GM19397 (cell line): ENCODE measurements around the gene ZSCAN31.
"Not testable (repeated sequence)": the region's sequence is repeated elsewhere in the genome, so short reads cannot be mapped to it uniquely, and the experiment has no call there.

Source experiments
- ATAC-seq: cut with Tn5 transposase; IDR thresholded peaks from one replicate; pipeline ENCODE4 v1.9.1; 2021; ENCODE audit warnings: mild to moderate bottlenecking, moderate library complexity; ENCODE audit not compliant: unreplicated experiment

ZSCAN31 gene

DNA sequence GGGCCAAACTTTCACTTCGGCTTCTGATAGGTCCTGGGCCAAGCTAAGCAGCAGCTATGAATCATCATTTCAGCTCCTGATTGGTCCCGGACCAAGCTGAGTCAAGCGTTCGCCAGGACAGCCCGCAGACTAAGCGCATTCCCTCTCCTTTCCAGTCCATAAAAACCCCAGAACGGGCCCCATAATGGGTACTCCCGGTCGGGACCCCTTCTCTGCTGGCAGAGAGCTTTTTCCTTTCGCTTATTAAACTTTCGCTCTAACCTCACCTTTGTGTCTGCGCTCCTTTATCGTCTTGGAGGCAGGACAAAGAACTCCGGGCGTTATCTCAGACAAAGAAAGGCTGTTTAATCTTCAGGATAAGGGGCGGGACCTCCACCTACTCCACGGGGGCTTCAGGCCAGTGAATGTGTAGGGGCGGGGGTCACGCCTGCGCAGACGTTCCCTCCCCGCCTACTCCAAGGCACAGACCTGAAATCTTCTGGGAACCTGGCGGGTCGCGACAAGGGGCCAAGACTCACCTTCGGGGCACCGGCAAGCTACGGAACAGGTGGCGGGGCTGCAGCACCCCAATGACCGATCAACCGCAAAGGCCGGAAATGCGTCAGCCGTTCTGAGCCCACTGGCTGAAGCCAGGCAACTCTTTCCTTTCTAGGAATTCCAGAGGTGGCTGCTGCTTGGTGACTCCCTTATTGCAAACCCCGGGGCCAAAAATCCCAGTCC lies at the start of gene ZSCAN31:
Gene ZSCAN31, minus strand, starts transcription at position 585 of the 720 bp plus-strand sequence. CDS start 6,465 bp downstream, outside the sequence.
- peak; percentile 83 for ATAC-seq

DNA sequence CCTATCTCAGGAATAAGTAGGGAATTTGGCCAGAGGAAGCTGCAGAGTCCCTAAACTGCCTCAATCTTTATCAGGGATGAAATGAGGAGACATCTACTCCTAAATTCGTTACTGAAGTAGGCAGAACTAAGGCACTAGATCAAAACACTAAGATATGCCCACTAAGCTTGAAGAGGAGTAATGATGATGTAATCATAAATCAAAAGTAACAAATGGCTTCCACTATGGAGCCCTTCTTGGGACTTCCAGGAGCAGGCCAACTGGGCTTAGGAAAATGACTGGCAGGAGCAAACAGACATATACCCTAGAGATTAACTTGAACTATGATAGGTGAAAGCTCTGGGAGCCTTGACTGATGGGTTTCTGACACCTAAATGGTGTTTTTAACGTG lies 48.2 kb upstream of the ZSCAN31 start:
- no peak for ATAC-seq

DNA sequence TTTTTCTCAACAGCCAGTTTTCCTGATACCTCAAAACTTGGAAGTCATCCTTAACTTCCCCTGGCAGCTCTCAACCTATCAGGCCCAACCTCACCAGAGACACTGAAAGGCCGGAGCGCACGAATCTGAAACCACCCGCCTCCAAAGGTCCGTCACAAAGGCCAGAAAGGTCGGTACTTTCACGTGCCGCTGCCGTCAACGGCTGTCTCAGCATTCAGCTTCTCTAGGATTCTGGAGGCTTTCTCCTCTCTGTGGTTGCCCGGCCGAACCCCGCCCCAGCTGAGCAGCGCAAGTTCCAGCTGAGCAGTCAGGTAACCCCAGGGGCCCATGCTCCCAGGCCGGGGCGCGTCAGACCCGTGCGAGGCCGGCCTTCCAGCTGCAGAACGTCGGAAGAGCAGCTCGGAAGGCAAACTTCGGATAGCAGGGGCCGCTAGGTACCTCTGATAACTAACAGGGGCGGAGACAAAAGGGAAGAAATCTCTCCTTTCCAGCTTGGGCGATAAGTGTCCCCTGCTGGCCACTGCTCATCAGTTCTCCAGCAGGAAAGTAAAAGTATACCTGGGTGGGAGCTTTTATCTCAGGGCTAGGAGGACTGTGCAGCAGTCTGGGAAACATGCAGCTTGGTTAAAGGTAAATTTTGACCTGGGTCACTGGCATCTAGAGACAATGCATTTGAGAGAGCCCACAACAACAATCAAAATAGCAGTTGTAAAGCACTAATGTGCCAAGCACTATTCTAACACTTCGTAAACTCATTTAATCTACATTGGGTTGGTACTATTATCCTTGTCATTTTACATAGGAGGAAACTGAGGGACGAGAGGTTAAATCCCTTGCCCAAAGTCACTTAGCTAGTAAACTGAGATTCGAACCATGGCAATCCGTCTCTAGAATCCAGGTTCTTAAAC lies 47.5 kb upstream of the ZSCAN31 start:
- peak; percentile 91 for ATAC-seq

- ATAC-seq, result no peak
Measured at GRCh38 chr6:28380381-28380780, 44.4 kb upstream of the ZSCAN31 start.

GRCh38 chr6:28378644-28379043 lies 42.7 kb upstream of the ZSCAN31 start:
- ATAC-seq, result no peak

- ATAC-seq, result no peak
Measured at GRCh38 chr6:28377879-28378278, 41.9 kb upstream of the ZSCAN31 start.

- ATAC-seq, result no peak
Measured at GRCh38 chr6:28373925-28374324, 38.0 kb upstream of the ZSCAN31 start.

- peak; percentile 66 for ATAC-seq
Measured at GRCh38 chr6:28371706-28372451, 35.9 kb upstream of the ZSCAN31 start.

GRCh38 chr6:28371280-28371679 lies 35.3 kb upstream of the ZSCAN31 start:
- ATAC-seq, result no peak

GRCh38 chr6:28370440-28370839 lies 34.5 kb upstream of the ZSCAN31 start:
- no peak for ATAC-seq

DNA sequence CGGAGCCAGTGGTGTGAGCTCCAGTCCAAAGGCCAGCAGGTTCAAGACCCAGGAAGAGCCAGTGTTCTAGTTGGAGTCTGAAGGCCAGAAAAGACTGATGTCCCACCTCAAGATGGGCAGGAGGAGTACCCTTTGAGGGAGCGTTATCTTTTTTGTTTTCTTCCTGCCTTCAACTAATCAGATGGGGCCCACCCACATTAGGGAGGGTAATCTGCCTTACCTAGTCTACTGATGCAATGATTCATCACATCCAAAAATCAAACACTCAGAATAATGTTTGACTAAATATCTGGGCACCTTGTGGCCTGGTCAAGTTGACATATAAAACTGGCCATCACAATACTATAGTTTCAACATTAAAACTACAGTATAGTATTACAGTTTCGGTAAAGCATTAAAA lies 33.5 kb upstream of the ZSCAN31 start:
- ATAC-seq, result no peak

GRCh38 chr6:28368522-28368921 lies 32.6 kb upstream of the ZSCAN31 start:
- ATAC-seq, result no peak

DNA sequence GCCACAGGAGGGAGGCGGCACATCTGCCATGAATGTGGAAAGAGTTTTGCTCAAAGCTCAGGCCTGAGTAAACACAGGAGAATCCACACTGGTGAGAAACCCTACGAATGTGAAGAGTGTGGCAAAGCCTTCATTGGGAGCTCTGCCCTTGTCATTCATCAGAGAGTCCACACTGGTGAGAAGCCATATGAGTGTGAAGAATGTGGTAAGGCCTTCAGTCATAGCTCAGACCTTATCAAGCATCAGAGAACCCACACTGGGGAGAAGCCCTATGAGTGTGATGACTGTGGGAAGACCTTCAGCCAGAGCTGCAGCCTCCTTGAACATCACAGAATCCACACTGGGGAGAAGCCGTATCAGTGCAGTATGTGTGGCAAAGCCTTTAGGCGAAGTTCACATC lies 29.6 kb upstream of the ZSCAN31 start:
- not testable (repeated sequence) for ATAC-seq

DNA sequence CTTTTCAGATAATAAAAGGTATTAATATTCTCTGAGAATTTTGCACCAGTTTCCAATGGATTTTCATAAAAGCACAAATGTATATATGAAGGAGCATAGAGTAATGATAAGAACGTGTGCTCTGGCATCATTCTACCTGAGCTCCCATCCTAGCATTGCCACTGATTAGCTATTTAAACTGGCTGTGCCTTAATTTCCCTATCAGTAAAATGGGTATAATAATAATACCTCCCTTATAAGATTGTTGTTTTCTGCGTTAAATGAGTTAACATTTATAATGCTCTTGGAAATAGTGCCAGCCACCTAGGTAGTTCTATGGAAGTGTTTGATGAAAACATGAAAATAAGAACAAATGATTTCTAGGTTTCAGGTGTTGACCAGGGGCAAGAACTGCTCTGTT lies 25.0 kb upstream of the ZSCAN31 start:
- no peak for ATAC-seq

DNA sequence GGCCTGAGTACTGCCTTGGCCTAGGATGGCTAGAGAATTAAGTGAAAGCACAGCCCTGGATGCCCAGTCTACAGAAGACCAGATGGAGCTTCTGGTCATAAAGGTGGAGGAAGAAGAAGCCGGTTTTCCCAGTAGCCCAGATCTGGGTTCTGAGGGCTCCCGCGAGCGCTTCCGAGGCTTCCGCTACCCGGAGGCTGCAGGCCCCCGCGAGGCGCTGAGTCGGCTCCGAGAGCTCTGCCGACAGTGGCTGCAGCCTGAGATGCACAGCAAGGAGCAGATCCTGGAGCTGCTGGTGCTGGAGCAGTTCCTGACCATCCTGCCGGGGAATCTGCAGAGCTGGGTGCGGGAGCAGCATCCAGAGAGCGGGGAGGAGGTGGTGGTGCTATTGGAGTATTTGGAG lies 23.6 kb upstream of the ZSCAN31 start:
- ATAC-seq, result not testable (repeated sequence)

DNA sequence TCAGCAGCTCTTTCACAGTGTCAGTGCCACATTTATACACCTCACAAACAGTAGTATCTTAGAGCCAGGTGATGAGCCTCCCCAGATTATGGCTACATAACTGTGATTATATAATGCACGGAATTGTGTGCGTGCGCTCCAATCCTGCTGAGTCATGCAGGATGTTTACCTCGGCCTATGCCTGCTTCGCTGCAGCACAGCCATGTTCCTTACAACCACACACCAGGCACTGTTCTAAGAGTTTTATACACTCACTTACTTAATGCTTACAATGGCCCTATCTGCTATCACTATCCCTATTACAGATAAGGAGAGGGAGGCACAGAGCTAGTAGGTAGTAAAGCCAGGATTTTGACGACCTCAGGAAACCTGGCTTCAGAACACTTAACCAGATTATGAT lies 21.1 kb upstream of the ZSCAN31 start:
- ATAC-seq, result no peak

DNA sequence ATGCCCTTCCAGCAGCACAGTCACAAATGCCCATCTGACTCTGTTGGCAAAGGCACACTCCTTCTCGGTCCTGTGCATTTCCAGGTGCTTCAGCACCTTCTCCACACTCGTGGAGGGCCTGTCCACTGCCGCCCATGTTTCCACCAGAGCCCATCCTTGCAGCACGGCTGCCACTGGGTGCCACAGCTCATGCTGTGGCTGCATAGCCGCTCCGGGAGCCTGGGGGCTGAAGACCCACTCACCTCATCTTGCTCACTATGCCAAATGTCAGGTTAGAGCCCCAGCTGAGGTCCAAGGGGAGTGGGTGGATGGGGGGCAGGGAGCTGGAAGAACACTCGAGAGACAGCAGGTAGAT lies 20.7 kb upstream of the ZSCAN31 start:
- ATAC-seq, result no peak

GRCh38 chr6:28355743-28356665 lies 20.1 kb upstream of the ZSCAN31 start:
- ATAC-seq, result no peak

DNA sequence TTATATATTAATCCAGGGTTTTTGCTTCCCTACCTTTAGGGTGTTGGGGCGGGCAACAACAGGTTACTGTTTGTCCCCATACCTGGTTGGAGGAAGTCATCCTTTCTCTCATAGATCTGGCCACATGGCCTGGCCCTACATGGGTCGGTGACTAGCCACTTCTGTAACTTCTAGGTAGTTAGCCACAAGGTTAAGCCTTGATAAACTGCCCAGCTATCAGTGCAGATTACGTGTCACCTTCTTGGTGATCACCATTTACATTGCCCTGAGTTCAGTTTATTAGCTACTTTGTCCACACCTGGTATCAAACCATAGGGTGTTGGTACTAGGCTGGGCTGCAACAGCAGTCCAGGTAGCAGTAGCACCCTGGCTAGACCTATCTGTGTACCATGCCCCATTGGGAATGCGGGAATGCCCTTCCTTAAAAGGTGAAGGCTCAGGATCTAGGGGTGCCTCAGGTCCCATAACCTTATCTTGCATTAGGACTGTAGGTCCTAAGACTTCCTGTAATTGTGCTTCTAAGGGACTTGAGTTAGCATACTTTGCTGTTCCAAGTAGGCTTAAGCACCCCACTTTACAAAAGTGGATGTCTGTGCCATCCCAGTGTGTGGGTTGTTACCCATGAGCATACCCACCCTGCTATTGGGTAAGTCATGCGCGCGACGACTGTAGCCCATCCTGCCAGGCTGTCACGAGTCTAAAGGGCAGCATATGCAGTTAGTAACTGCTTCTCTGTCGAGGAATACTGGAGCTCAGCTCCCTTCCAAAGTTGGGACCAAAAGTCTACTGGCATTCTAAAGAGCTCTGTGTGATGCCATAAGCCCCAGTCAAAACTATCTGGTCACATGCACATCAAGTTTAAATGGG lies 19.0 kb upstream of the ZSCAN31 start:
- no peak for ATAC-seq
